GM23248 (cell line): ENCODE measurements around the gene RGL1. TPM values are rescaled to one million over a fixed set of nuclear protein-coding genes. Genes with fewer than 3 reads are reported as not detected.

Source experiments
- DNase-seq: peaks from one replicate; pipeline ENCODE4 v3.0.0-alpha.2; 2015
- H2AFZ ChIP-seq: fragments of 200-600 bp; sonication (generic); 2 replicates; pipeline ENCODE4 v1.6.1; 2016; ENCODE audit warnings: antibody characterized with exemption
- H3F3A ChIP-seq: fragments of 200-600 bp; sonication (generic); 2 replicates; pipeline ENCODE4 v1.6.1; 2016; ENCODE audit warnings: mild to moderate bottlenecking, antibody characterized with exemption, mixed run types; ENCODE audit not compliant: insufficient read depth
- H3K27ac ChIP-seq: fragments of 200-600 bp; sonication (generic); 2 replicates; pipeline ENCODE4 v1.5.1; 2016; ENCODE audit warnings: mild to moderate bottlenecking
- H3K27me3 ChIP-seq: fragments of 200-600 bp; sonication (generic); replicated peaks from 2 replicates; pipeline ENCODE4 v1.6.1; 2016; ENCODE audit warnings: mild to moderate bottlenecking; ENCODE audit not compliant: insufficient read depth
- H3K36me3 ChIP-seq: fragments of 200-600 bp; sonication (generic); 2 replicates; pipeline ENCODE4 v1.6.1; 2016; ENCODE audit warnings: low read depth, mild to moderate bottlenecking
- H3K4me1 ChIP-seq: fragments of 200-600 bp; sonication (generic); 2 replicates; pipeline ENCODE4 v1.6.1; 2016; ENCODE audit warnings: mild to moderate bottlenecking; ENCODE audit not compliant: insufficient read depth
- H3K4me2 ChIP-seq: fragments of 200-600 bp; sonication (generic); one replicate; pipeline ENCODE4 v1.6.1; 2016; ENCODE audit warnings: mild to moderate bottlenecking; ENCODE audit not compliant: unreplicated experiment
- H3K4me3 ChIP-seq: fragments of 200-600 bp; sonication (generic); 2 replicates; pipeline ENCODE4 v1.5.1; 2016; ENCODE audit warnings: mild to moderate bottlenecking
- H3K79me2 ChIP-seq: fragments of 200-600 bp; sonication (generic); 2 replicates; pipeline ENCODE4 v1.6.1; 2016; ENCODE audit warnings: mild to moderate bottlenecking; ENCODE audit not compliant: insufficient read depth
- H3K9ac ChIP-seq: fragments of 200-600 bp; sonication (generic); 2 replicates; pipeline ENCODE4 v1.6.1; 2016; ENCODE audit warnings: mild to moderate bottlenecking
- H3K9me2 ChIP-seq: fragments of 200-600 bp; sonication (generic); 2 replicates; pipeline ENCODE4 v1.6.1; 2016; ENCODE audit warnings: mixed run types, mild to moderate bottlenecking, moderate library complexity; ENCODE audit not compliant: insufficient read depth
- H3K9me3 ChIP-seq: fragments of 200-600 bp; sonication (generic); one replicate; pipeline ENCODE4 v1.6.1; 2017; ENCODE audit warnings: low read depth
- H4K20me1 ChIP-seq: fragments of 200-600 bp; sonication (generic); 2 replicates; pipeline ENCODE4 v1.6.0; 2016; ENCODE audit not compliant: insufficient read depth
- EZH2 ChIP-seq: fragments of 200-600 bp; sonication (generic); IDR thresholded peaks from 2 replicates; pipeline ENCODE4 v1.6.1; 2018; ENCODE audit warnings: antibody characterized with exemption, mild to moderate bottlenecking; ENCODE audit not compliant: insufficient read depth, poor library complexity, severe bottlenecking
- EZH2phosphoT487 ChIP-seq: fragments of 200-600 bp; sonication (generic); IDR thresholded peaks from 2 replicates; pipeline ENCODE4 v1.6.1; 2018; ENCODE audit warnings: antibody characterized with exemption, moderate library complexity, mild to moderate bottlenecking, low read depth; ENCODE audit not compliant: insufficient read depth
- WGBS, 2 experiments: methylation state at CpG; one replicate each; pipeline ENCODE4 v1.1.6; 2015 to 2017; ENCODE audit warnings: low lambda C conversion rate in 2 of 2, low coverage in 1 of 2; ENCODE audit errors: missing lambda C conversion rate in 2 of 2; 5-methylcytosine and 5-hydroxymethylcytosine counted together
- in situ Hi-C: fragments of 300-500 bp; cut with MboI; formaldehyde crosslinking; loops from 2 replicates; pipeline ENCODE4 v1.15.0; 2020
- polyA plus RNA-seq: library from polyadenylated mRNA; unstranded; fragments of >200 nt; fragmentation: Nextera tagmentation; extraction: Ambion mirVana; gene quantifications from 2 replicates; pipeline ENCODE4 v1.2.1, GENCODE V29; 2016
- total RNA-seq: library from RNA; depleted of rRNA; stranded (reverse); fragments of >200 nt; shearing (Covaris generic); gene quantifications from 2 replicates; pipeline ENCODE4 v1.2.3, GENCODE V29; 2014

RGL1 gene
- total and polyA plus RNA-seq, 2 experiments from 2014 or later, result 9.4 to 13.4 TPM

DNA sequence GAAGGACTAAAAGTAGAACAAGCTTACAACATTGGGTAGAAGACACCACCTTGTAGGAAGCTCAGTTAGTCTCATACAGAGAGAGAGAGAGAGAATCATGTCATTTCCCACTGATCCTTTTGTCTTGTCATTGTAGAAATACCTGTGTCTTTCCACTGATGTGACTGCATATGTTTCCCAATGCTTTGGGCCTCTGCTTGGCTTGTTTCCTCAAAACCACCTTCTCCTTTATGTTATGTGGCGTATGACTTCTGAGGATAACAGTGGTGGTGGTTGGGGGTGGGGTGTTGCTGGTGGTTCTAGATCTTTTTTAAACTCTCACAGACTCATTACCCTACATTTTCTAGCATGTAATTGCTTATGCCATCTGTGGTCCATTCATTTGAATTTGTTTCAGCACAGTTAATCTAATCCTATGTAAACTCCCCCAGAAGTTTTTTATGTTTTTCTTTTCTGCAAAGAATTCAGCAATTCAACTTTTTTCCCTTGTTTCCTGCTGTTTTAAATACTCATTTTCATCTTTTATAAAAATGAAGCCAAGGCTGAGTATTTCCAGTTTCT, 9.3 kb downstream of the RGL1 start:
- Histone ChIP-seq H3K9me3 (no peaks in the 10 kb centered on the region), H3K4me2 (no peak overlapping the region), H3K79me2 (peaks cover 59% of the 10 kb centered on the region), H3K9ac (no peak overlapping the region), H3K27ac (no peak overlapping the region), H3K9me2 (no peaks in the 10 kb centered on the region), H3K27me3 (no peaks in the 10 kb centered on the region), H3K36me3 (no peaks in the 10 kb centered on the region), H3F3A (peaks cover 14% of the 10 kb centered on the region), H2AFZ (no peak overlapping the region), H4K20me1 (no peaks in the 10 kb centered on the region), H3K4me3 (no peak overlapping the region), H3K4me1 (peaks cover 22% of the 10 kb centered on the region)
- in situ Hi-C loops, result no loop called here
- no peak for DNase-seq
- 93 to 100% methylated on average over 1 of the region's 1 CpG for WGBS, 2 experiments
- no peak for TF ChIP-seq EZH2phosphoT487
- no peak for TF ChIP-seq EZH2

DNA sequence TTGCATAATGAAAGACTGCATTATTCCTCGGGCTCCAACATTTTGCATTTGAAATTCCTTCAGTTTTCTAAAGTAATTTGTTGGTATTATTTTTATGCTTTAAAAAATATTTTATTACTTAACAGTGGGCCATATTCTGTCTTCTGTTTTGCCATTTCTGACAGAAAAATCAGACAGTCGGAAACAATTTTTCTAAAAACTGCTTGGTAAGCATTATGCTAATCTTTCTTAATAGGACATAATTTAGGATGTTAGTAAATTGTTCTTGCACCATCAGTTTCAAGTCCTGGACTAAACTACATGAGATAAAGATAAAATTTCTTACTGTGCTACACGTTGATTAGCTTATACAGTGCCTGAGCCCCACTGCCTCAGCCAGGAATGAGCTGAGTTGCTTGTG, 11.2 kb downstream of the RGL1 start:
- peaks cover 67% of the 10 kb centered on the region for H3K79me2 ChIP-seq
- no peak overlapping the region for H3K9ac ChIP-seq
- TF ChIP-seq EZH2phosphoT487, result no peak
- TF ChIP-seq EZH2, result no peak
- no peak for DNase-seq
- H3K36me3 ChIP-seq, result no peaks in the 10 kb centered on the region
- in situ Hi-C loops, result no loop called here
- H3F3A ChIP-seq, result peaks cover 9% of the 10 kb centered on the region; the same call in 1 of the 2 replicates
- no peaks in the 10 kb centered on the region for H3K27me3 ChIP-seq
- no peak overlapping the region for H3K4me2 ChIP-seq
- H2AFZ ChIP-seq, result no peak overlapping the region
- H3K9me2 ChIP-seq, result no peaks in the 10 kb centered on the region
- no peaks in the 10 kb centered on the region for H4K20me1 ChIP-seq
- H3K4me1 ChIP-seq, result peaks cover 23% of the 10 kb centered on the region
- no peak overlapping the region for H3K4me3 ChIP-seq
- no peaks in the 10 kb centered on the region for H3K9me3 ChIP-seq
- no peak overlapping the region for H3K27ac ChIP-seq
- WGBS, 2 experiments, result 92 to 95% methylated on average over 3 of the region's 3 CpGs

DNA sequence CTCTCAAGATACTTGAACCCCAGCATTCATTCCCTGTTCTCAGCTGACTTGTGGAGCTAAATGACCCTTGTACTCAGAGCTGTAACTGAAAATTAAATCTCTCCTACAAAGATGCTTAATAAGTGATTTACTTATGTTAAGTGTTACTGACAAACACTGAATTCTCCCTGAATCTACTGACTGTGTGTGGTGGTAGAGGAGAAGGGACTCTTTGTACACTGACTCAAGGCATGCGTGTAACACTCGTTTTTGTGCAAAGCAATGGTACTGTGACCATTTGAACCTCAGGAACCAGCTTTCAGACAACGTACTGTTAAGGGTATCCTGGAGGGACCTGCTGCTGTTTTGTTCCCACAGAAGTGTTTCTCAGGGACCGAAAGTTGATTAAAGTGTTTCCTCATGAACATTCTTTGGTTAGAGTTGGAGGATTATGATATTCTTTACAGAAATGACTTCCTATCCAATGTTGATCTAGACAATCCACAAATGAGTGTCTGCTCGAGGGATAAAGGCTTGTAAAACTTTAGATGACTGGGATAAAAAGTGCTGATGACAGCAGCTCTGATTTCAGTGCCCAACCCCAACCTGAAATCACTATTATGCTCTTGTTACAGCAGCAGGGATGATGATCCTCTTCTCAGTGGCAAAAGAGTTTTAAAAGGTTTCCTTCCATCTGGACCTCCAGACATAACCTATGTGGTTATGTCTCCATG, 12.8 kb downstream of the RGL1 start:
- Histone ChIP-seq H3K9me3 (no peaks in the 10 kb centered on the region), H3K79me2 (peaks cover 53% of the 10 kb centered on the region), H3F3A (peaks cover 25% of the 10 kb centered on the region), H3K4me3 (no peak overlapping the region), H3K4me1 (peaks cover 31% of the 10 kb centered on the region), H3K9ac (no peak overlapping the region), H3K36me3 (no peaks in the 10 kb centered on the region), H3K27ac (no peak overlapping the region), H3K4me2 (no peak overlapping the region), H4K20me1 (no peaks in the 10 kb centered on the region), H3K27me3 (no peaks in the 10 kb centered on the region), H3K9me2 (no peaks in the 10 kb centered on the region), H2AFZ (no peak overlapping the region)
- DNase-seq, result no peak
- in situ Hi-C loops, result no loop called here
- TF ChIP-seq EZH2phosphoT487, result no peak
- no peak for TF ChIP-seq EZH2
- 38 to 41% methylated on average over 5 of the region's 5 CpGs for WGBS, 2 experiments

DNA sequence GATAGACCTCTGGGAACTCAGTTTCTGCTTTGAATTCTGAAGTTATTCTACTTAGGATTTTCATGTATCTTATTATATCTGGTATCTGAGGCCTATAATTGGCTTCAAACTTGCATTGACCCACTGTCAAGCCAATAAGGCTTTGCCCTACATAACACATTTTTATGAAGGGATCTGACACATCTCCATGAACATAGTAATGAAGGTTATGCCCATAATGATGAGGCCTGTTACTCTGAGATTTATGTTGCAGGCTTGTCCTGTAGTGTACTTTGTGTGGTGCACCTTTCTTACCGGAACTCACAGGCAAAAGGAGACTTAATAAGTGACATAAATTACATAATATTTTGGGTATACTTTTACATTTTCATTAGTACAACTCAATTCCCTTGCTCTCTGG, 14.1 kb downstream of the RGL1 start:
- no peak overlapping the region for H2AFZ ChIP-seq
- no peaks in the 10 kb centered on the region for H4K20me1 ChIP-seq
- no peak overlapping the region for H3K4me3 ChIP-seq
- no peaks in the 10 kb centered on the region for H3K9me2 ChIP-seq
- peaks cover 21% of the 10 kb centered on the region for H3K4me1 ChIP-seq
- peaks cover 24% of the 10 kb centered on the region for H3F3A ChIP-seq
- H3K9me3 ChIP-seq, result no peaks in the 10 kb centered on the region
- no peak for DNase-seq
- no peaks in the 10 kb centered on the region for H3K36me3 ChIP-seq
- in situ Hi-C loops, result no loop called here
- WGBS, 2 experiments, result 97 to 100% methylated on average over 1 of the region's 1 CpG
- TF ChIP-seq EZH2phosphoT487 (no peak), EZH2 (no peak)
- no peak overlapping the region for H3K4me2 ChIP-seq
- H3K9ac ChIP-seq, result no peak overlapping the region
- peaks cover 53% of the 10 kb centered on the region for H3K79me2 ChIP-seq
- H3K27ac ChIP-seq, result no peak overlapping the region
- H3K27me3 ChIP-seq, result no peaks in the 10 kb centered on the region
